Left cardiac atrium (tissue), 4 donors: ENCODE data around the gene KIF3A. TPM values are rescaled to one million over a fixed set of nuclear protein-coding genes. Genes with fewer than 3 reads are reported as not detected.

Experiments
- ATAC-seq, 2 donors: fragments of 200-7000 bp; cut with Tn5 transposase; one replicate each; pipeline ENCODE4 v1.9.1; 2020; ENCODE audit warnings: mild to moderate bottlenecking in 2 of 2, moderate library complexity in 2 of 2
- DNase-seq: peaks from one replicate; pipeline ENCODE4 v3.0.0-alpha.2; 2020
- intact Hi-C, 2 donors: fragments of 100-400 bp; cut with DNase I; formaldehyde crosslinking; loops; one replicate each; pipeline versions ENCODE4 v1.14.1 to v1.15.1; 2022 to 2023
- total RNA-seq, 2 donors: library from RNA; stranded (reverse); fragmentation: NEBNext Ultra II Directional; extraction: Animal tissue kit (Norgen Biotek cat#: 25700); gene quantifications; one replicate each; pipeline ENCODE4 v1.2.1, GENCODE V29; 2021
- donor health status: DM: no; HTN: yes; CAD: no.
- donor health status: DM: no; HTN: yes; CAD: no; lungs with severe emphysema.
- donor health status: DM: yes; HTN: yes; CAD: no.
- donor health status: Dilated cardiomyopathy.

KIF3A gene
- total RNA-seq, 2 donors from 2014 or later, result 6.4 to 8.0 TPM

- ATAC-seq (no peak), DNase-seq (no peak)
- intact Hi-C loops, result no loop called here
Measured at GRCh38 chr5:132772291-132773070, 35.1 kb upstream of the KIF3A start.

- intact Hi-C loops, result no loop called here
- peak; percentile 50 for DNase-seq
- ATAC-seq, result peak; percentile 10 to 51
Measured at GRCh38 chr5:132771503-132771998, 34.2 kb upstream of the KIF3A start.

GRCh38 chr5:132770476-132771159 is 33.3 kb upstream of the KIF3A start:
- DNase-seq (no peak), ATAC-seq (no peak)
- intact Hi-C loops, result no loop called here

GRCh38 chr5:132768485-132768868 is 31.1 kb upstream of the KIF3A start:
- intact Hi-C loops, result no loop called here
- no peak for ATAC-seq
- no peak for DNase-seq

GRCh38 chr5:132767150-132767549 is 29.8 kb upstream of the KIF3A start:
- DNase-seq, result no peak
- intact Hi-C loops, result no loop called here
- ATAC-seq, result no peak

GRCh38 chr5:132766806-132767055 is 29.4 kb upstream of the KIF3A start:
- DNase-seq (no peak), ATAC-seq (no peak)
- intact Hi-C loops, result no loop called here

GRCh38 chr5:132766020-132766805 is 28.9 kb upstream of the KIF3A start:
- DNase-seq (no peak), ATAC-seq (no peak)
- intact Hi-C loops, result no loop called here

- intact Hi-C loops, result no loop called here
- ATAC-seq, result peak in 1 of 2 donors; percentile 5
- no peak for DNase-seq
Measured at GRCh38 chr5:132765311-132766019, 28.1 kb upstream of the KIF3A start.

GRCh38 chr5:132764671-132765238 is 27.4 kb upstream of the KIF3A start:
- intact Hi-C loops, result no loop called here
- ATAC-seq (no peak), DNase-seq (no peak)

- ATAC-seq, result no peak
- no peak for DNase-seq
- intact Hi-C loops, result no loop called here
Measured at GRCh38 chr5:132764051-132764450, 26.7 kb upstream of the KIF3A start.

- DNase-seq (no peak), ATAC-seq (no peak)
- intact Hi-C loops, result no loop called here
Measured at GRCh38 chr5:132763181-132764036, 26.1 kb upstream of the KIF3A start.

- ATAC-seq (no peak), DNase-seq (no peak)
- intact Hi-C loops, result no loop called here
Measured at GRCh38 chr5:132762246-132763000, 25.1 kb upstream of the KIF3A start.

- intact Hi-C loops, result no loop called here
- DNase-seq (no peak), ATAC-seq (no peak)
Measured at GRCh38 chr5:132761321-132762240, 24.2 kb upstream of the KIF3A start.

- no peak for ATAC-seq
- intact Hi-C loops, result no loop called here
- DNase-seq, result no peak
Measured at GRCh38 chr5:132760601-132761317, 23.4 kb upstream of the KIF3A start.

- ATAC-seq, result no peak
- DNase-seq, result no peak
- intact Hi-C loops, result no loop called here
Measured at GRCh38 chr5:132760049-132760420, 22.7 kb upstream of the KIF3A start.
